ENCODE data around the gene OR10A2.
"Not testable (repeated sequence)": the region's sequence is repeated elsewhere in the genome, so short reads cannot be mapped to it uniquely, and the experiment has no call there.

OR10A2 gene

GRCh38 chr11:6862961-6863360 lies at the start of gene OR10A2:
Gene OR10A2 (plus strand): TSS chr11:6863057. CDS start chr11:6869755, 6,698 bp downstream.
- in situ Hi-C loops (cut with HindIII; ENCODE audit: low sequenced_read_pairs) = no loop called here

DNA sequence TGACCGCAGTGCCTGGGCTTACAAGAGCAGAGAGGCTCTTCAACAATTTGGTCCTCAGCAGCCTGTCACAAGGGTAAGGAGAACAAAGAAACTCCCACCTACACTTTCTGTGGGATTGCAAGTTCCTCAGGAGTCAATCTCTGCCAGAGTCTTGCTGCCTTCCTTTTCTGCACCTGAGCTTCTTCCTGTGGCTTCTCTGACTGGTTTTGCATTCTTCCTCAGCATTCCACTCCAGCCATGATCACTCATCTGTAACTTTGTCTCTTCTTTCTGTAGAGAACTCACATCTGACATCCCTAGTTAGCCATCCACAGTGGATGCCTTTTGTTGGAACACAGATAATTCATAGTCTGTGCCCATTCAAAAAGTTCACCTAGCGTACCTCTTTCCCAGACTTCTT lies 49.2 kb upstream of the OR10A2 start:
- in situ Hi-C loops (cut with HindIII; ENCODE audit: low sequenced_read_pairs) = no loop called here

- in situ Hi-C loops (cut with HindIII; ENCODE audit: low sequenced_read_pairs) = no loop called here
Measured at GRCh38 chr11:6817694-6818093, 45.2 kb upstream of the OR10A2 start.

- in situ Hi-C loops (cut with HindIII; ENCODE audit: low sequenced_read_pairs) = no loop called here
Measured at GRCh38 chr11:6818967-6819366, 43.9 kb upstream of the OR10A2 start.

- in situ Hi-C loops (cut with HindIII; ENCODE audit: low sequenced_read_pairs) = no loop called here
Measured at GRCh38 chr11:6824136-6824823, 38.6 kb upstream of the OR10A2 start.

DNA sequence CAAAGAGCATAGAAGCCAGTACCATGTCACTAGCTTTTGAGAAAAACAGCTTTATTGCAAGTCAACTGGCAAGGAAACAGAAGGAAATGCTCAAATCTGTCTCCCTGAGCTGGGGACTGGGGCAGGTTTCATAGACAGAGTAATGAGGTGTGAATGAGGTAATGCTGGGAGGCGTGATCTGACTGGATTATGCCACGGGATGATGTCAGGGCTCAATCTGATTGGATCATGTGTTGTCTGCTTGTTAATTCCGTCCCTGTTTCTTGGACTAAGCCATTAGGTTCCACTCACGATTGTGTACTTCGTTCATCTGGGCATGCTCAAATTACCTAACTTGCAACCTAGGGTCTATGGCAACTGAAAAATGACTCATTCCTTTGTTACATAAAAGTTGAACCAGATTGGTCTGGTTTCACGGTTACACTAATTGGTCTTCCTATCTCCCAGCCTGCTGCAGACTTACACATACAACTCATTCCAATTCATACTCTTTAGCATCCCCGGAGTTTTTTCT lies 37.6 kb upstream of the OR10A2 start:
- in situ Hi-C loops (cut with HindIII; ENCODE audit: low sequenced_read_pairs) = no loop called here

GRCh38 chr11:6828103-6828502 lies 34.8 kb upstream of the OR10A2 start:
- in situ Hi-C loops (cut with HindIII; ENCODE audit: low sequenced_read_pairs) = no loop called here

DNA sequence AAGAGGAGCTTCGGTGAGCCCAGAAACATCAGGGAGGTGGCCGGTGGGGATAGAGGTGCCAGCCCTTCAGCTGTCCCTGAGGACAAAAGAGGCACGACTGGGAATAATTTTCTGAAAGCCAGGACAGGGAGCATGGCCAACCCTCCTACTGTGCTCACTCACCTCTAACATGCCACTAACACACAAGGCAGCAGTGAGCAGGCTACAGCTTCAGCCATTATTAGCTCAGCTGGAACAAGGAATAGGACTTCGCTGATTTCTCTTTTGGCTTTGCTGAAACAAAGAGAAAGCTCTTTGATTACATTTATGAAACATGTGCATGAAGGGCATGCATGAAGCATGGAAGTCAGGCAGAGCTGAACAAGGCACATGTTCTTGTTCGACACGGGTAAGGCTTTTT lies 29.5 kb upstream of the OR10A2 start:
- in situ Hi-C loops (cut with HindIII; ENCODE audit: low sequenced_read_pairs) = loop anchor here (5.0 kb wide), 1 partner anchor 51 kb away; the partner anchor contains the start of gene OR2AG1

GRCh38 chr11:6834021-6834420 lies 28.8 kb upstream of the OR10A2 start:
- in situ Hi-C loops (cut with HindIII; ENCODE audit: low sequenced_read_pairs) = loop anchor here (5.0 kb wide), 1 partner anchor 52 kb away; the partner anchor contains the start of gene OR2AG1

DNA sequence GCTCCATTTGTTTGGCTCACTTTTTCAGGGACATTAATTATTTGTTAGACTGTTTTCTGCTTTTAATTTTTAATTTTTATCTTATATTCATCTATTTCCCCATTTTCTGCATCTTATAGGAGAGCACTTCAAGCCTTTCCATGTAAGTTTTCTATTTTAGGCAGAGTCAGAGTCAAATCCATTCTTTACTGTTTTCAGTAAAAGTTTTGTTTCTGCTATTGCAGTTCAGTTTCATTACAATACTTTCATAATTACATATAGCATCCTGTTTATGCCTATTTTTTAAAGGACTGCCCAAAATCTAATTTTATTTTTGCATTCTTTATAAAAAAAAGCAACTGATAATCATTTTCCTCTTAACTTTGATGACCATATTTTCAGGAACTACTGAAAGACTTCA lies 21.2 kb upstream of the OR10A2 start:
- in situ Hi-C loops (cut with HindIII; ENCODE audit: low sequenced_read_pairs) = no loop called here

GRCh38 chr11:6843670-6844069 lies 19.2 kb upstream of the OR10A2 start:
- in situ Hi-C loops (cut with HindIII; ENCODE audit: low sequenced_read_pairs) = no loop called here

DNA sequence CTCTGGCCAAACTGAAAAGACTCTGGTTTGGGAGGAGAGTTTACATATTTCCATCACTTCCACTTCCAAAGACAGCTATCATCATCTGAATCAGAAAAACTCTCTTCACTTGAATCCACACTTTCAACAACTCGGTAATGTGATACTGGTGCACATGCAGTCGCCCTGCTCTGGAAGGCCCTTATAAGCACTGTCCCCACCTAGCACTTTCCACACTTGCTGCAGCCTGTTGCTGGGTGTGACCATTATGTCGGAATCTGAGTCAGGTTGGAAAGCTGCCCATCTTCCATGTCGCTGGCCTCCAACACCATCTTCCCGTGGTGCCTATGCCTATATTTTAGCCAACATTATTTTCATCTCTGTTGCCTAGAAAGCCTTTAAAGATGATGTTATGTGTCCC lies 18.5 kb upstream of the OR10A2 start:
- in situ Hi-C loops (cut with HindIII; ENCODE audit: low sequenced_read_pairs) = no loop called here

DNA sequence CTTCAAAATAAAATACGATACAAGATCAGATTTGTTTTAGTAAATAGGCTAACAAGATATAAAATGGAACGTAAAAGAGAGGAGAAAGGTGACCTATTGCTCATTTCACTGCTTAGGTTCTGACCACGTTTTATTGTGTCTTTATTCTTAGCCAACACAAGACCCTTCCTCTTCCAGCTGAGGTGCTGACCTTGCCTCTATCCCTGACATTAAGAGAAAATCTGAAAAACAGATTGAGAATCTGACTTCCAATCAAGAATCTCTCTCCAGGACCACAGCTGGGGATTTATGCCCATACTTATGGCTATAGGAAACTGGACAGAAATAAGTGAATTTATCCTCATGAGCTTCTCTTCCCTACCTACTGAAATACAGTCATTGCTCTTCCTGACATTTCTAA lies 17.5 kb upstream of the OR10A2 start, which contains the start of gene OR10A5:
TSS of gene OR10A5 (plus strand) at position 301 of the 400 bp plus-strand sequence. CDS start at position 301, 0 bp downstream.
- in situ Hi-C loops (cut with HindIII; ENCODE audit: low sequenced_read_pairs) = no loop called here

GRCh38 chr11:6850526-6850925 lies 12.3 kb upstream of the OR10A2 start:
- in situ Hi-C loops (cut with HindIII; ENCODE audit: low sequenced_read_pairs) = no loop called here

DNA sequence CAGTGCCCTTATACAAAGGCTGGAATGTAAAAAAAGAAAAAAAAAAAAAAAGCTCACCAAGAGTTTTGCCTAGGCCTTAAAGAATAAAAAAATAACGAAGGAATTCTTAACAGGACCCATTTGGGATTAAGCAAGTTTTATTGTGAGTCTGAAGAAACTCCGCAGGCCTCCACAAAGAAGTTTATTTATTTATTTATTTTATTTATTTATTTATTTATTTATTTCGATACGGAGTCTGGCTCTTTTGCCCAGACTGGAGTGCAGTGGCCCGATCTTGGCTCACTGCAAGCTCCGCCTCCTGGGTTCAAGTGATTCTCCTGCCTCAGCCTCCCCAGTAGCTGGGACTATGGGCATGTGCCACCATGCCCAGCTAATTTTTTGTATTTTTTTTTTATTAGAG lies 8.1 kb upstream of the OR10A2 start:
- in situ Hi-C loops (cut with HindIII; ENCODE audit: low sequenced_read_pairs) = not testable (repeated sequence)

- in situ Hi-C loops (cut with HindIII; ENCODE audit: low sequenced_read_pairs) = no loop called here
Measured at GRCh38 chr11:6855971-6856541, 6.8 kb upstream of the OR10A2 start.

DNA sequence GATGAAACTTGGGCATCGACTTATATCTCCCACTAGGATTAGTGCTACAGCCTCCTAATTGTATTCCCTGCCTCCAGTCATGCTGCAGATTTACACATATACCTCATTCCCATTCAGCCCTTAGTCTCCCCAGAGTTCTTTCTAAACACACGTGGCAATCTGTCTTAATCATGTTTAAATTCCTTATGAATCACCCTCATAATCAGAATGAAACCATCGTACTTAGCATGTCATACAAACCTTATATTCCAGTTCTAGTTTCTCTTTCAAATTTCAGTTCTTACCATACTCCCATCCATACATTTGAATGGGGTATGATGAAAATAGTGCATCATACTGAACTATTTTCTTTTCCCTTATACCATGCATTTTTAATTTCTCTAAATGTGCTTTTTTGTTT lies 6.0 kb upstream of the OR10A2 start:
- in situ Hi-C loops (cut with HindIII; ENCODE audit: low sequenced_read_pairs) = no loop called here

- in situ Hi-C loops (cut with HindIII; ENCODE audit: low sequenced_read_pairs) = no loop called here
Measured at GRCh38 chr11:6864438-6864837, 1.6 kb downstream of the OR10A2 start.

GRCh38 chr11:6871278-6871677 lies 8.4 kb downstream of the OR10A2 start:
- in situ Hi-C loops (cut with HindIII; ENCODE audit: low sequenced_read_pairs) = no loop called here

DNA sequence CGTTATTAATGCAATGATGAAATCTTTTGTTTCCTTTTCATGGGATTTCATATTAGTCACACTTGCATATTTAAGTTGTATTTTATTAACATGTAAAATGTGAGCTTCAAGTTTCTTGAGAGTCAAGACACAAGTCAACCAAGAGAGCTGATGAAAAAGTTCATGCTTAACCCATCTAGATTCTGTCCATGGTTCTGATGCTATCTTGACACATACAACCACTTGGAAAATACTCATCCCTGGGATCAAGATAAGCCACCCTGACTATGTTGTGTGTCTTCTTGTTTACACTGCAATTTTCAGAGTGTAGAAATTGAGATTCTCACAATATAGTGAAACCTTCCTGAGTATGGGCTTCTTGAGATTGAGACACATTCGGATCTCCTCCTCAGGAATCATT lies 12.9 kb downstream of the OR10A2 start:
- in situ Hi-C loops (cut with HindIII; ENCODE audit: low sequenced_read_pairs) = no loop called here

DNA sequence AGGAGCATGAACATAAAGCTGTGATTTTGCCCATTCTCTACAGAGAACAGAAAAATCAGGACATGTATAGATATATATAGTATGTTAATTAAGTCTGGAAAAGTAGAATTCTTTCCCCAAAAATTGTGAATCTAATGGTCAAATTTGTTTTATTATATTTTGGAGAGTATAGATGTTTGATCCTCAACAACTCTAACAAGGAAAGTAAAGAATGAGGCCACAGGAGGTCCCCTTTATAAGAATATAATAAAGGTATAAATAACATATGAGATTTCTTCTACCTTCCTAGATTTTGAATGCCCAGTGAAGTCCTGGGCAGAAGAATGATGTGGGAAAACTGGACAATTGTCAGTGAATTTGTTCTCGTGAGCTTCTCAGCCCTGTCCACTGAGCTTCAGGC lies 13.5 kb downstream of the OR10A2 start, which contains the start of gene OR10A4:
TSS of gene OR10A4 (plus strand) at position 301 of the 400 bp plus-strand sequence. CDS start at position 324, 23 bp downstream.
- in situ Hi-C loops (cut with HindIII; ENCODE audit: low sequenced_read_pairs) = no loop called here

- in situ Hi-C loops (cut with HindIII; ENCODE audit: low sequenced_read_pairs) = no loop called here
Measured at GRCh38 chr11:6876914-6877313, 14.1 kb downstream of the OR10A2 start.
